Large intestine (tissue), 3 donors: Measurements from ENCODE around the gene HS6ST2. TPM values are rescaled to one million over a fixed set of nuclear protein-coding genes. Genes with fewer than 3 reads are reported as not detected.

Experiments
- DNase-seq, 2 donors: peaks; one replicate each; pipeline versions ENCODE4 v3.0.0 to v3.0.0-alpha.2; 2013
- H3K27ac ChIP-seq: one replicate; pipeline ENCODE4 v1.5.1; 2013; ENCODE audit warnings: low read length
- H3K27me3 ChIP-seq: 2 replicates; pipeline ENCODE4 v1.6.1; 2013; ENCODE audit warnings: low read length; ENCODE audit not compliant: control insufficient read depth, insufficient read depth
- H3K36me3 ChIP-seq: 2 replicates; pipeline ENCODE4 v1.6.1; 2013; ENCODE audit warnings: low read length; ENCODE audit not compliant: control insufficient read depth, insufficient read depth
- H3K4me1 ChIP-seq: one replicate; pipeline ENCODE4 v1.6.1; 2013; ENCODE audit warnings: low read length; ENCODE audit not compliant: control insufficient read depth, insufficient read depth
- H3K4me3 ChIP-seq: one replicate; pipeline ENCODE4 v1.5.1; 2013; ENCODE audit warnings: low read length
- H3K9me3 ChIP-seq: one replicate; pipeline ENCODE4 v1.6.1; 2013; ENCODE audit warnings: mild to moderate bottlenecking, low read depth, low read length, moderate library complexity; ENCODE audit not compliant: control insufficient read depth
- WGBS: methylation state at CpG from one replicate; pipeline ENCODE4 v1.1.5; 2013; ENCODE audit warnings: low lambda C conversion rate; ENCODE audit not compliant: insufficient coverage; 5-methylcytosine and 5-hydroxymethylcytosine counted together
- polyA plus RNA-seq: library from polyadenylated mRNA; unstranded; fragments of 120-200 nt; gene quantifications from one replicate; pipeline ENCODE4 v1.2.1, GENCODE V29; 2013

The HS6ST2 gene
- polyA plus RNA-seq, 1 donor: 0.97 TPM

- no CpG with 5 or more reads among the region's 1 CpG for WGBS
- no peaks in the 10 kb centered on the region for H3K27me3 ChIP-seq
- no peak for DNase-seq
Observed at GRCh38 chrX:132609362-132609848, 349.0 kb downstream of the HS6ST2 start.

DNA sequence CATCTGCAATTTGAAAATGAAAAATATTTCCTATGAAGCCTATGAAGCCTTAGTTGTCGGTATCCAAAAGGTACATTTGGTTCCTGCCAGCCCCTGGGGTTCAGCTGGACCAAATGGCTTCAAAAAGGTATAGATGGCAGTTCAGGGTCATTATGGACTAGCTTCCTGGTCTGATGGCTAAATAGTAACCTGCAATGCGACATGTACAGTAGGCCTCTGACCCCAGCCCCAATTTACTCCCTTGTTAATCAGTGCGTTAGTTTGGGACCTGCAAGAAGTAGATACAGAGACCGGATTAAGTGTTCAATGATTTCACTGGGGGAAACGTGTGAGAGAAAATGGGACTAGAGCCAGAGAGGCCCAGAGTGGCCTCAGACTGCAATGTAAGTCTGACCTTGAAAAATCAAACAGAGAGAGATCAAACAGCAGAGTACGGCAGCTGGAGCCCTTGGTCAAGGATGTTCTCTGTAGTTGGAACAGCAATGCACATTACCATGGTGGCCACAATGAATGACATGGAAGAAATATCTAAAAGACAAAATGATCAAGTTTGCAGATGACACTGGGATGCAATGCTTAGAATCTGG lies 354.6 kb downstream of the HS6ST2 start:
- H3K27ac ChIP-seq: no peak overlapping the region
- WGBS: no CpG with 5 or more reads among the region's 6 CpGs
- no peaks in the 10 kb centered on the region for H3K9me3 ChIP-seq
- no peak for DNase-seq
- no peaks in the 10 kb centered on the region for H3K4me1 ChIP-seq
- H3K36me3 ChIP-seq: no peaks in the 10 kb centered on the region
- H3K27me3 ChIP-seq: no peaks in the 10 kb centered on the region
- no peak overlapping the region for H3K4me3 ChIP-seq

More at GRCh38 chrX:132609362-132609848, 349.0 kb downstream of the HS6ST2 start:
- Histone ChIP-seq H3K4me3 (no peak overlapping the region), H3K27ac (no peak overlapping the region), H3K36me3 (no peaks in the 10 kb centered on the region), H3K4me1 (peaks cover 2% of the 10 kb centered on the region), H3K9me3 (no peaks in the 10 kb centered on the region)

GRCh38 chrX:132602701-132603100 lies 355.7 kb downstream of the HS6ST2 start:
- no peak for DNase-seq
- no CpG with 5 or more reads among the region's 4 CpGs for WGBS
- Histone ChIP-seq H3K27ac (no peak overlapping the region), H3K9me3 (no peaks in the 10 kb centered on the region), H3K4me3 (no peak overlapping the region), H3K27me3 (no peaks in the 10 kb centered on the region), H3K36me3 (no peaks in the 10 kb centered on the region), H3K4me1 (no peaks in the 10 kb centered on the region)

- H3K4me3 ChIP-seq: no peak overlapping the region
- 60% methylated on average over 1 of the region's 3 CpGs for WGBS
- H3K4me1 ChIP-seq: no peaks in the 10 kb centered on the region
- DNase-seq: no peak
- no peaks in the 10 kb centered on the region for H3K27me3 ChIP-seq
- H3K9me3 ChIP-seq: no peaks in the 10 kb centered on the region
- peak overlapping the region; percentile 19 for H3K27ac ChIP-seq
- H3K36me3 ChIP-seq: no peaks in the 10 kb centered on the region
Observed at GRCh38 chrX:132594999-132595398, 363.4 kb downstream of the HS6ST2 start.

GRCh38 chrX:132594129-132594528 lies 364.3 kb downstream of the HS6ST2 start:
- Histone ChIP-seq H3K27me3 (no peaks in the 10 kb centered on the region), H3K4me1 (no peaks in the 10 kb centered on the region), H3K9me3 (no peaks in the 10 kb centered on the region), H3K4me3 (no peak overlapping the region), H3K27ac (no peak overlapping the region), H3K36me3 (no peaks in the 10 kb centered on the region)
- no CpG with 5 or more reads among the region's 5 CpGs for WGBS
- DNase-seq: peak; percentile 45 to 68

DNA sequence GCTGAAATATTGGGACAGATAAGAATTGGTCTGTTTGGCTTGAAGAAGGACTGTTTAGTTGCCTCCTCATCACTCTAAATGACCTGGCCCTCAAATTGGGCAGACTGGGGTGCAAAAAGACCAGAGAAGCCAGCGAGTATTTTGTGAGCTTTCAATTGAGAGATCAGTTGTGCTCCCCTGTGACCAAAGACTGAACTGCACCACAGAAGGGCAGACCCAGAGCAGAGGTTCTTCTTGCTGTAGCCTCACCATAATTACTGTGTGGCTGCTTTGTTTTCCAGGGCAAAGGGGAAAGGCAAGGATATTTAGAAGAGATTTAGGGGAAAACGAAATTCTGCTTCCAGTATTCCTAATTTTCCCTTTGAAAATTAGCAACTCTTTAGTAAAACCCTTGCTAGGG lies 365.5 kb downstream of the HS6ST2 start:
- peaks cover 4% of the 10 kb centered on the region for H3K4me1 ChIP-seq
- no peak overlapping the region for H3K27ac ChIP-seq
- no peaks in the 10 kb centered on the region for H3K36me3 ChIP-seq
- H3K9me3 ChIP-seq: no peaks in the 10 kb centered on the region
- peak in 1 of 2 donors; percentile 7 for DNase-seq
- no peak overlapping the region for H3K4me3 ChIP-seq
- no CpG with 5 or more reads among the region's 2 CpGs for WGBS
- no peaks in the 10 kb centered on the region for H3K27me3 ChIP-seq

GRCh38 chrX:132591719-132592275 lies 366.6 kb downstream of the HS6ST2 start:
- H3K9me3 ChIP-seq: no peaks in the 10 kb centered on the region
- no peaks in the 10 kb centered on the region for H3K27me3 ChIP-seq
- no peaks in the 10 kb centered on the region for H3K36me3 ChIP-seq
- H3K27ac ChIP-seq: no peak overlapping the region
- whole genome bisulfite sequencing: no CpG with 5 or more reads among the region's 3 CpGs
- DNase-seq: no peak
- H3K4me3 ChIP-seq: no peak overlapping the region
- peaks cover 4% of the 10 kb centered on the region for H3K4me1 ChIP-seq

- H3K4me1 ChIP-seq: peaks cover 4% of the 10 kb centered on the region
- H3K36me3 ChIP-seq: no peaks in the 10 kb centered on the region
- no CpG with 5 or more reads among the region's 2 CpGs for WGBS
- no peak overlapping the region for H3K27ac ChIP-seq
- H3K27me3 ChIP-seq: no peaks in the 10 kb centered on the region
- no peaks in the 10 kb centered on the region for H3K9me3 ChIP-seq
- DNase-seq: no peak
- no peak overlapping the region for H3K4me3 ChIP-seq
Observed at GRCh38 chrX:132590350-132591026, 367.9 kb downstream of the HS6ST2 start.

- Histone ChIP-seq H3K4me3 (no peak overlapping the region), H3K27me3 (no peaks in the 10 kb centered on the region), H3K27ac (no peak overlapping the region), H3K36me3 (no peaks in the 10 kb centered on the region), H3K4me1 (peaks cover 4% of the 10 kb centered on the region), H3K9me3 (no peaks in the 10 kb centered on the region)
- no CpG with 5 or more reads among the region's 4 CpGs for whole genome bisulfite sequencing
- no peak for DNase-seq
Observed at GRCh38 chrX:132584936-132585335, 373.5 kb downstream of the HS6ST2 start.

GRCh38 chrX:132576939-132577338 lies 381.5 kb downstream of the HS6ST2 start:
- DNase-seq: no peak
- Histone ChIP-seq H3K4me1 (no peaks in the 10 kb centered on the region), H3K27me3 (no peaks in the 10 kb centered on the region), H3K9me3 (no peaks in the 10 kb centered on the region), H3K27ac (no peak overlapping the region), H3K36me3 (no peaks in the 10 kb centered on the region), H3K4me3 (no peak overlapping the region)
- no CpG with 5 or more reads among the region's 2 CpGs for WGBS
